Fibroblast of the aortic adventitia (primary cell): ENCODE measurements around the gene ZNHIT1. TPM values are rescaled to one million over a fixed set of nuclear protein-coding genes. Genes with fewer than 3 reads are reported as not detected.
"Not testable (repeated sequence)": the region's sequence is repeated elsewhere in the genome, so short reads cannot be mapped to it uniquely, and the experiment has no call there.

Experiments used
- DNase-seq: peaks from one replicate; pipeline ENCODE4 v3.0.0-alpha.2; 2010; ENCODE audit warnings: low read depth
- H3K4me3 ChIP-seq: 2 replicates; pipeline ENCODE4 v1.5.1; 2011; ENCODE audit warnings: low read depth, mild to moderate bottlenecking, control low read depth, low read length, moderate library complexity
- total RNA-seq: library from RNA; depleted of rRNA; stranded (reverse); fragments of >200 nt; gene quantifications from 2 replicates; pipeline ENCODE4 v1.2.3, GENCODE V29; 2012; ENCODE audit warnings: low replicate concordance
- TF ChIP-seq, protein P1 (sequence below): IDR thresholded peaks from 2 replicates; pipeline ENCODE4 v1.5.1; 2011; ENCODE audit warnings: mild to moderate bottlenecking, low read length, control low read depth, inconsistent platforms; ENCODE audit not compliant: insufficient read depth

The ZNHIT1 gene
- total RNA-seq, 1 donor: 75.6 TPM

DNA sequence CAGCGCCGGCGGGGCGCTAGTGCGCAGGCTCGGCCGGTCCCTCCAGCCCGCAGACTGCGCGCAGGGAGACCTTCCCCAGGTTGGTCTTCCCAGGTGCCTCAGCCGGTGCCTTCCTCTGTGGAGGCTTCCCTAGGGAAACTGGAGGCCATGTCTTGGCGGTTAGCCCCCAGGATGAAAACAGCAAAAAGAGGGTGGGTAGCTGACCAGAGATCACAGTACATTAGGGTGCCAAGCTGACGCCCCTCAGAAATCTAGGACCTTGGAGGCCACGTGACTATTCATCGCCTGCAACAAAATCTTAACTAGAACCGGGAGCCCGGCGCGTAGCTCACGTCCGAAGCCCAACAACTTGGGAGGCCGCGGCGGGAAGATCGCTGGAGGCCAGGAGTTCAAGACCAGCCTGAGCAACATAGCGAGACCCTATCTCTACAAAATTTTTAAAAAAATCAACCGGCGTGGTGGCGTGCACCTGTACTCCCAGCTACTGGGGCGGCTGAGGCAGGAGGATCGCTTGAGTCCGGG lies 27.2 kb downstream of the ZNHIT1 start:
- DNase-seq: no peak
- H3K4me3 ChIP-seq: peak overlapping the region; percentile 82
- TF ChIP-seq, protein P1, sequence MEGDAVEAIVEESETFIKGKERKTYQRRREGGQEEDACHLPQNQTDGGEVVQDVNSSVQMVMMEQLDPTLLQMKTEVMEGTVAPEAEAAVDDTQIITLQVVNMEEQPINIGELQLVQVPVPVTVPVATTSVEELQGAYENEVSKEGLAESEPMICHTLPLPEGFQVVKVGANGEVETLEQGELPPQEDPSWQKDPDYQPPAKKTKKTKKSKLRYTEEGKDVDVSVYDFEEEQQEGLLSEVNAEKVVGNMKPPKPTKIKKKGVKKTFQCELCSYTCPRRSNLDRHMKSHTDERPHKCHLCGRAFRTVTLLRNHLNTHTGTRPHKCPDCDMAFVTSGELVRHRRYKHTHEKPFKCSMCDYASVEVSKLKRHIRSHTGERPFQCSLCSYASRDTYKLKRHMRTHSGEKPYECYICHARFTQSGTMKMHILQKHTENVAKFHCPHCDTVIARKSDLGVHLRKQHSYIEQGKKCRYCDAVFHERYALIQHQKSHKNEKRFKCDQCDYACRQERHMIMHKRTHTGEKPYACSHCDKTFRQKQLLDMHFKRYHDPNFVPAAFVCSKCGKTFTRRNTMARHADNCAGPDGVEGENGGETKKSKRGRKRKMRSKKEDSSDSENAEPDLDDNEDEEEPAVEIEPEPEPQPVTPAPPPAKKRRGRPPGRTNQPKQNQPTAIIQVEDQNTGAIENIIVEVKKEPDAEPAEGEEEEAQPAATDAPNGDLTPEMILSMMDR: no peak

DNA sequence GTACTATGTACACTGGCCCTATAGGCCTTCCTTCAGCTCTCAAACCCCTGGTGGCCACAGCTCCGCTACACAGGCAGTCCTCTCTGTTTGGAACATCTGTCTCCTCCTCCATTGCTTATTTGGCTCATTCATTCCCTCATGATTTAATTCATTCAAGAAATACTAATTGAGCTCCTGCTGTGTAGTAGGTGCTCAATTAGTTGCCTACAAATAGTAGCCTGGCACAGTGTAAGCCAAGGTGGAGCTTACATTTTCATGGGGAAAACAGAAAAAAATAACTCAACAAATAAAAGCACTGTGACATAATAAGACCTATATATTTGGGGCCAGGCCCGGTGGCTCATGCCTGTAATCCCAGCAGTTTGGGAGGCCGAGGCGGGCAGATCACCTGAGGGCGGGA lies 30.3 kb downstream of the ZNHIT1 start:
- DNase-seq: no peak
- H3K4me3 ChIP-seq: no peak overlapping the region
- TF ChIP-seq, protein P1: no peak

DNA sequence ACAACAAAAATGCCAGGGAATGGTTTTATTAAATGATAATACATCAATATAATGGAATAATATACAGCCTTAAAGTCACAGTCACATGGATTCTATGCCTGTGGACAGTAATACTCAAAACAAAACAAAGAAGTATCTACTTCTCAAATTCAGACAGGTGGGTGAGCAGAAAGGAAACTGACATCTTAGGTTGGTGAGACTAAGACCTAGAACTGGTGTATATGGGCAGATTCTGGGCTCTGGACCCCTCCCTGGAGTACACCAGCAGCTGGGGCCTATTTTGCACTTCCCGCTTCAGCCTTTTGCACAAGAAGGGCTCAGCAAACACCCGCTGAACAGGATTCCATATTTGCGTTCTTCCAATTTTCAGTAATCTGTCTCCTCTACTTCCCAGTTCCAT lies 32.4 kb downstream of the ZNHIT1 start:
- no peak for DNase-seq
- no peak overlapping the region for H3K4me3 ChIP-seq
- TF ChIP-seq, protein P1: no peak

DNA sequence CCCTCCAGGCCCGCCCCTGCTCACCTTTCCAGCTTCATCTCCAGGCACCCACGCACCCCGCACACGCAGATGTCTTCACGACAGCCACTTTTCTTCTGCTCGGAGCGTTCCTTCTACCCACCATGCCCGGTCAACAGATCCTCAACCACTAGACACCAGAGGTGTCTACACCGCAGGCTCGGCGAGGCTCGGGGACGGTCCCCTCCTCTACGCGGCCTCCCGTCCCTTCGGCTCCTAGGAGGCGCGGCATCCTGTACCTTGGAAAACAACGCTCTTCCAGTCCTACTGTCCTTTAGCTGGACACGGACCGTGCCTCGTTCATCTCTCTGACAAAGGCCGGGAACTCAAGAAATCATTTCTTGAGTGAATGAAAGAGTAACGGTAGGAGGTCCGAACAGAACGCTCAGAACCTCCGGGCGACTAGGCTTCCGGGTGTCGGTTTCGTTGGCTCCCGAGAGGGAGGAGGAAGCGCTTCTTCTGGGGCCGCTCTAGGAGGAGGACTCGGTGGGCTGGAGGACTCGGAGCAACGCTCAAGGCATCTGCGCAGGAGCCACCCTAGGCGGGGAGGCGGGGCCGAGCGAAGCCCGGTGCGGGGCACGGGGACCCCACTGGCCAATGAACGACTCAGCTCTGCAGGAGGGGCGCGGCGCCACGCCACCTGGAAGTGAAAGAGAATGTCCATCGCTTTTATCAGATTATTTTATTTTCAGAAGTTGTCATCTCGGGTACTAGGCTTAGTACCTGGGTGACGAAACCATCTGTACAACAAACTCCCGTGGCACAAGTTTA lies 34.1 kb downstream of the ZNHIT1 start:
- peak; percentile 98 for DNase-seq
- TF ChIP-seq, protein P1: no peak

DNA sequence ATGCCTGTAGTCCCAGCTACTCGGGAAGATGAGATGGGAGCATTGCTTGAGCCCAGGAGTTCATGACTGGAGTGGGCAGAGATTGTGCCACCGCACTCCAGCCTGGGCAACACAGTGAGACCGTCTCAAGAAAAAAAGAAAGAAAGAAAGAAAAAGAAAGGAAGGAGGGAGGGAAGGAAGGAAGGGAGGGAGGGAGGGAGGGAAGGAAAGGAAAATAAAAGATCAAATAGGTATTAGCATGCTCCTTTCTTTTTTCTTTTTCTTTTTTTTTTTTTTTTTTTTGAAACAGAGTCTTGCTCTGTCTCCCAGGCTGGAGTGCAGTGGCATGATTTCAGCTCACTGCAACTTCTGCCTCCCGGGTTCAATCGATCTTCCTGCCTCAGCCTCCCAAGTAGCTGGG lies 35.2 kb downstream of the ZNHIT1 start:
- DNase-seq, H3K4me3 ChIP-seq: not testable (repeated sequence)

More for the DNA sequence above, 34.1 kb downstream of the ZNHIT1 start:
- peak overlapping the region; percentile 96 for H3K4me3 ChIP-seq

DNA sequence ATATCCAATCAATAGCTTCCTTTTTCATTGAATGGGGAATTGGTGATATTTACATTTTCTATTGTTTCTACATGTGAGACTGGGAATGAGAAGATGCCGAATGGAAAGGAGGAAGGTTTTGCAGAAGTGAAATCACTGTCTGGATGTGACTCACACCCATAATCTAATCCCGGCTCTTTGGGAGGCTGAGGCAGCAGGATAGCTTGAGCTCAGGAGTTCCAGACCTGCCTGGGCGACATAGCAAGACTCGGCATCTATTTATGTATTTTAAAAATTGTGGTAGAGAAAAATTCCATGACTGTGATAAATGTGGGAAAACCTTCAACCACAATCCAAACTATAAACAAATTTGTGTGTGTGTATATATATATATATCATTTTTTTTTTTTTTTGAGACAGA lies 37.8 kb downstream of the ZNHIT1 start:
- no peak for DNase-seq
- H3K4me3 ChIP-seq: no peak overlapping the region
- TF ChIP-seq, protein P1: no peak

DNA sequence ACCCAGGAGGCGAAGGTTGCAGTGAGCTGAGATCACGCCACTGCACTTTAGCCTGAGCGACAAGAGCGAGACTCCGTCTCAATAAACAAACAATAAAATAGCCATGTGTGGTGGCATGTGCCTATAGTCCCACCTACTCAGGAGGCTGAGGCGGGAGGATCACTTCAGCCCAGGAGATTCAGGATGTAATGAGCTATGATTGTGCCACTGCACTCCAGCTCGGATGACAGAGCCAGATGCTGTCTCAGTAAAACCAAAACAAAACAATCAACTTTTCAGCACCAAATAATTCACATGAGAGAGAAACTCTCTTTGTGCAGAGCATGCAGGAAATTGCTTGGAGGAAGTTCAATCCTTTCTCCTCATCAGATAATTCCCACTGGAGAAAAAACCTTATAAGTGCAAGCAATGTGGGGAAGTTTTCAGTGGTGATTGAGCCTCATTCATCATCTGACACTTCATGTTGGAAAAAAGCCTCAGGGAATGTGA lies 40.3 kb downstream of the ZNHIT1 start:
- no peak overlapping the region for H3K4me3 ChIP-seq
- TF ChIP-seq, protein P1: no peak
- DNase-seq: no peak

DNA sequence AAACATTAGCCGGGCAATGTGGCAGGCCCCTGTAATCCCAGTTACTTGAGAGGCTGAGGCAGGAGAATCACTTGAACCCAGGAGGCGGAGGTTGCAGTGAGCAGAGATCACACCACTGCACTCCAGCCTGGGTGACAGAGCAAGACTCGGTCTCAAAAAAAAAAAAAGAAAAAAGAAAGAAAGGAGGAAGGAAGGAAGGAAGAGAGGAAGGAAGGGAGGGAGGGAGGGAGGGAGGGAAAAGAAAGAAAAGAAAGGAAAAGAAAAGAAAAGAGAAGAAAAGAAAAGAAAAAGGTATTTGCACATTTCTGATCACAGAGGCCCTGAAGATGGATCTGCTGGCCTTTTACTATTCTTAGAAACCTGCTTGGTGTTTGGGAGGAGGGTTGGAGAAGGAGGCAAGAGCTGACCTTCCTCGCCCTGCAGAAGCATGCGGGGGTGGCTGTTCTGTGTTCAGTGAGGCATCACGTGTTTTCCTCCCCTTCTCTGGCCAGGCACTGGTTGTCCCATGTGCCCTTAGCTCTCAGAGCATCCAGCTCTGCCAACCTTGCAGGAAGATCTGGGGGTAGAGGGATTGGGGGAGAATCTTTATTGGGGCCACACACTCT lies 46.2 kb downstream of the ZNHIT1 start:
- DNase-seq: peak; percentile 8
- H3K4me3 ChIP-seq: not testable (repeated sequence)
